Measurements from ENCODE around the gene SPATA2. TPM values are rescaled to one million over a fixed set of nuclear protein-coding genes. Genes with fewer than 3 reads are reported as not detected.

Gene SPATA2
- total RNA-seq, 4 donors from 2014 or later, result 1.7 to 3.0 (median 1.9) TPM

DNA sequence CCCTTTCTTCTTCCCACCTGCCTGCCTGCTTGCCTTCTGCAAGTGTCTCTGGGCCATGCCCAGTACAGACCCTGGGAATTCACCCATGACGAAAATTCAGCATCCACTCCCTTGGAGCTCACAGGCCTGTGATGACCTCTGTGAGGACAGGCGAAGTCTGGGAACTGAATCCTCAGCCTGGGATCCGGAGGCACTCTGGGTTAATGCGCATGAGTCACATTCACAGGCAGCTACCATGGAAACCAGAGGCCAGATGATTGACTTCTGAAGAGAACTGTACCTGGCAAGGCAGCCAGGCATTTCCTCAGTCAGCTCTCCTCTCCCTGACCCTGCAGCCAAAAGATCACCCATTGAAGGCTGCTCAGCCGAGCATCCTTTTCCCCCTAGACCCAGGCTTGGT lies 61.7 kb downstream of the SPATA2 start:
- no peak for TF ChIP-seq CTCF (IDR thresholded peaks at IDR 0.05; ENCODE audit: low read depth)

Small RNAs within 50 kb of the gene (small RNA-seq; reads per million reads assigned to genes)
- not detected for gene RF00017
- 0.49 reads per million for gene RF00019

Other genes starting within 250 kb of the SPATA2 start
- gene B4GALT5, start 201.7 kb downstream of the SPATA2 start, total RNA-seq, result 10 to 100 TPM; 18.1 to 26.2 (median 21.2) TPM
- gene SLC9A8, start 102.7 kb downstream of the SPATA2 start, total RNA-seq, result 10 to 100 TPM in 1 of 4 donors, 1 to 10 TPM in 3; 7.1 to 12.4 (median 8.9) TPM
- gene RNF114, start 20.9 kb upstream of the SPATA2 start, total RNA-seq, result 100 to 1,000 TPM; 136 to 193 (median 176) TPM
- 1 to 10 TPM; 1.2 to 5.5 (median 4.2) TPM for gene SNAI1, start 67.5 kb upstream of the SPATA2 start, total RNA-seq
- 100 to 1,000 TPM in 2 of 4 donors, 10 to 100 TPM in 2; 61.9 to 117 (median 95.1) TPM for gene UBE2V1, start 197.6 kb upstream of the SPATA2 start, total RNA-seq
- 10 to 100 TPM; 20.4 to 34.9 (median 24.1) TPM for gene PEDS1, start 238.2 kb upstream of the SPATA2 start, total RNA-seq

Measured in subcutaneous adipose tissue (tissue), 4 donors.